RWPE1 (cell line): ENCODE results near the gene ANO5.

ENCODE experiments used
- CTCF ChIA-PET: fragments of 350-600 bp; sonication (Branson Sonifier 250); formaldehyde crosslinking; extraction: SDS; loops from one replicate; lab custom pipeline; 2021; lab: Yijun Ruan, JAX
- POLR2A ChIA-PET: fragments of 400-600 bp; formaldehyde crosslinking; extraction: SDS; loops from one replicate; lab custom pipeline; 2020; ENCODE audit warnings: antibody characterized with exemption; ENCODE audit not compliant: low non-redundant PET; lab: Yijun Ruan, JAX
- DNase-seq: peaks from one replicate; pipeline ENCODE4 v3.0.0; 2012; ENCODE audit warnings: low spot score
- H3K27ac ChIP-seq: fragments of 450-650 bp; 2 replicates; pipeline ENCODE4 v1.5.1; 2017
- TF ChIP-seq, protein P1 (sequence below): fragments of 450-650 bp; conservative IDR thresholded peaks from 2 replicates; pipeline ENCODE4 v1.5.1; 2017; ENCODE audit warnings: low read depth, mild to moderate bottlenecking

Gene ANO5

GRCh38 chr11:22165087-22165486 lies 27.8 kb upstream of the ANO5 start:
- H3K27ac ChIP-seq, result no peak overlapping the region
- TF ChIP-seq, protein P1, sequence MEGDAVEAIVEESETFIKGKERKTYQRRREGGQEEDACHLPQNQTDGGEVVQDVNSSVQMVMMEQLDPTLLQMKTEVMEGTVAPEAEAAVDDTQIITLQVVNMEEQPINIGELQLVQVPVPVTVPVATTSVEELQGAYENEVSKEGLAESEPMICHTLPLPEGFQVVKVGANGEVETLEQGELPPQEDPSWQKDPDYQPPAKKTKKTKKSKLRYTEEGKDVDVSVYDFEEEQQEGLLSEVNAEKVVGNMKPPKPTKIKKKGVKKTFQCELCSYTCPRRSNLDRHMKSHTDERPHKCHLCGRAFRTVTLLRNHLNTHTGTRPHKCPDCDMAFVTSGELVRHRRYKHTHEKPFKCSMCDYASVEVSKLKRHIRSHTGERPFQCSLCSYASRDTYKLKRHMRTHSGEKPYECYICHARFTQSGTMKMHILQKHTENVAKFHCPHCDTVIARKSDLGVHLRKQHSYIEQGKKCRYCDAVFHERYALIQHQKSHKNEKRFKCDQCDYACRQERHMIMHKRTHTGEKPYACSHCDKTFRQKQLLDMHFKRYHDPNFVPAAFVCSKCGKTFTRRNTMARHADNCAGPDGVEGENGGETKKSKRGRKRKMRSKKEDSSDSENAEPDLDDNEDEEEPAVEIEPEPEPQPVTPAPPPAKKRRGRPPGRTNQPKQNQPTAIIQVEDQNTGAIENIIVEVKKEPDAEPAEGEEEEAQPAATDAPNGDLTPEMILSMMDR, result no peak
- ChIA-PET POLR2A (no interaction called here), CTCF (interaction anchor here (0.6 kb wide), 1 partner anchor 1624 kb away, joined by 3 read pairs; no protein-coding TSS in a partner anchor)
- DNase-seq, result no peak

- TF ChIP-seq, protein P1, result no peak
- POLR2A ChIA-PET, result no interaction called here
- no peak for DNase-seq
- H3K27ac ChIP-seq, result no peak overlapping the region
- CTCF ChIA-PET, result no interaction called here
Observed at GRCh38 chr11:22165759-22166513, 26.9 kb upstream of the ANO5 start.

DNA sequence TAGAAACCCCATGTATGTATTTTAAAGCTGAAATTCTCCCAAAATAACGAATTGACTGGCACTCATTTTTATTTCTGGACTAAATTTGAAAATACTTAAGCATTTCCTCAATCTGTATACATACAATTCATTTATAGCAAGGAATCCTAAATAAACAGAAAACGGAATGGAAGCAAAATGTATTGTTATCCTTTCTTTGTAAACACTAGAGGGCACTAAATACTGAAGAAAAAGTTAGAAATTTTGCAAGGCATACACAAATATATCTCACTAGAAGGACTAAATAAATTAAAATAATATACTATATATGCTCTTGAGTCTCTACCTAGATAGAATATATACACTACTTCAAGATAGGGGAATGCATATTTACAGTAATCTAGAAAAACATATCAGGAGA lies 23.1 kb upstream of the ANO5 start:
- TF ChIP-seq, protein P1, result peak; percentile 36; the same call in 1 of the 2 replicates
- no peak overlapping the region for H3K27ac ChIP-seq
- ChIA-PET POLR2A (no interaction called here), CTCF (interaction anchor here (0.7 to 1.8 kb wide), 3 partner anchors 9 to 73 kb away, joined by 3 to 7 read pairs (median 3); no protein-coding TSS in a partner anchor)
- DNase-seq, result no peak

DNA sequence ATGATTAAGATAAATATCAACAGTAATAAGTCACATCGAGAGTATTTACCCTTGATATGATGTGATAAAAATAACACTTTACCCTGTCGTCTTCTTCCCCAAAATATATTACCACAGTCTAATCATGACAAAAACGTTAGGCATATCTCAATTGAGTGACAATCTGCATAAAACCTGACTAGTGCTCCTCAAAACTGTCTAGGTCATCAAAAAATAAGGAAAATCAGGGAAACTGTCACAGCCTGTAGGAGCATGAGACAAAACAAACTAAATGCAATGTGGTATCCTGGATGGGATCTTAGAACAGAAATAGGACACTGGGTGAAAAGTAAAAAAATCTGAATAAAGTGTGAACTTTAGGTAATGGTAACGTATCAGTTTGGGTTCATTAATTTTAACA lies 19.4 kb upstream of the ANO5 start:
- ChIA-PET CTCF (no interaction called here), POLR2A (no interaction called here)
- TF ChIP-seq, protein P1, result no peak
- DNase-seq, result no peak
- no peak overlapping the region for H3K27ac ChIP-seq

DNA sequence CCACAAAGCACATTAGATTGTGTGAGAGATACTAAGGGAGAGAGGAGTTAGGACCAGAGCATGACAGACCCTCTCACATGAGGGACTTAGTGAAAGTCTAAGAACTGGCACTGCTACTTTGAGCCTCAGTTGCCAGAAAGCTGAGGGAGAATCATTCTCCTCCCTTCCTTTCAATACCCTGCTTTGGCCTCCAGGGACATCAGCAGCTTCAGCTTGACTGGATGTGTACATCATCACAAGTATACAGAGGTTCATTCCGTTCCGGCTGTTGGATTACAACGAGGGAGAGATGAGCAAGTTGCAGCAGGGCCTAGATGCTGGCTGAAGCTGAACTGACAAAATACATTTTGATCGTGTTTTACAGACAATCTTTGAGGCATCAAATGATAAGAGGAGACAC lies 15.7 kb upstream of the ANO5 start:
- no peak overlapping the region for H3K27ac ChIP-seq
- TF ChIP-seq, protein P1, result no peak
- no peak for DNase-seq
- ChIA-PET CTCF (no interaction called here), POLR2A (interaction anchor here (0.6 kb wide), 1 partner anchor 9 kb away, joined by 9 read pairs; no protein-coding TSS in a partner anchor)

GRCh38 chr11:22179626-22180025 lies 13.3 kb upstream of the ANO5 start:
- no peak overlapping the region for H3K27ac ChIP-seq
- POLR2A ChIA-PET, result no interaction called here
- DNase-seq, result no peak
- CTCF ChIA-PET, result no interaction called here
- TF ChIP-seq, protein P1, result no peak
